ENCODE results near the gene CPD.

Gene CPD

DNA sequence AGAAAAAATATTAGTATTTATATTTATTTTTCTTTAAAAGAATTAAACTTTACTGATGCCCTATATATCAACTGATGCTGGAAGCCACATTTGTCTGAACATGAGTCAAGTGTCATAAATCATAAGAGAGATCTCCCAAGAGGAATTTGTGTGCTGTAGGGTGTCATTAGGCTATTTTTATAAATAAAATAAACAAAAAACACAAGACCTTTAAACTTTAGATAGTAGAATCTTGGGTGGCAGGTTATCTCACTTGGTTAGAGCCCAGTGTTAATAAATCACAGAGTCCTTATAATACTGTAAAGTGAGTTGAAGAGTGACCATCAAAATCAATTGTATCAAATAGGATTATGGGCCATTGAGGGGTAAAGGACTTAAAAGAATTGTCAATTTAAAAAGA lies 21.3 kb upstream of the CPD start:
- DNase-seq, result no peak

DNA sequence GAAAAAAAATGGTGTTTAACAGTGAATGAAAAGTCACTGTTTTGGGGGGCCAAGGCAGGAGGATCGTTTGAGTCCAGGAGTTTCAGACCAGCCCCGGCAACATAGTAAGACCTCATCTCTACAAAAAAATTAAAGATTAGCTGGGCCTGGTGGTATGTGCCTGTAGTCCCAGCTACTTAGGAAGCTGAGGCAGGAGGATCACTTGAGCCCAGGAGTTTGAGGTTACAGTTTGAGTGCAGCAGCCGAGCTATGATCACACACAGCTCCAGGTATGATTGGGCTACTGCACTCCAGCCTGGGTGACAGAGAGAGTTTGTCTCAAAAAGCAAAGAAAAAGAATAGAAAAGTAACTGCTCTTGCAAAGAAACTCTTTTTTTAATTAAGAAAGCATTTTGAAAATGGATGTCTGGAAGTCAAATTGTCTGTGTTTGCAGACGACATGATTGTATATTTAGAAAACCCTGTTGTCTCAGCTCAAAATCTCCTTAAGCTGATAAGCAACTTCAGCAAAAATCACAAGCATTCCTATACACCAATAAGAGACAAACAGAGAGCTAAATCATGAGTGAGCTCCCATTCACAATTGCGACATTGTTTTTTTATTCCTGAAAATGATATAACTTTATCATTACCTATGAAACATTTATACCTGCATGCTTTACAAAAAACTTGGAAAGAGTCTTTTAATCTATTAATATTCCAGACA lies 20.5 kb upstream of the CPD start:
- no peak for DNase-seq

DNA sequence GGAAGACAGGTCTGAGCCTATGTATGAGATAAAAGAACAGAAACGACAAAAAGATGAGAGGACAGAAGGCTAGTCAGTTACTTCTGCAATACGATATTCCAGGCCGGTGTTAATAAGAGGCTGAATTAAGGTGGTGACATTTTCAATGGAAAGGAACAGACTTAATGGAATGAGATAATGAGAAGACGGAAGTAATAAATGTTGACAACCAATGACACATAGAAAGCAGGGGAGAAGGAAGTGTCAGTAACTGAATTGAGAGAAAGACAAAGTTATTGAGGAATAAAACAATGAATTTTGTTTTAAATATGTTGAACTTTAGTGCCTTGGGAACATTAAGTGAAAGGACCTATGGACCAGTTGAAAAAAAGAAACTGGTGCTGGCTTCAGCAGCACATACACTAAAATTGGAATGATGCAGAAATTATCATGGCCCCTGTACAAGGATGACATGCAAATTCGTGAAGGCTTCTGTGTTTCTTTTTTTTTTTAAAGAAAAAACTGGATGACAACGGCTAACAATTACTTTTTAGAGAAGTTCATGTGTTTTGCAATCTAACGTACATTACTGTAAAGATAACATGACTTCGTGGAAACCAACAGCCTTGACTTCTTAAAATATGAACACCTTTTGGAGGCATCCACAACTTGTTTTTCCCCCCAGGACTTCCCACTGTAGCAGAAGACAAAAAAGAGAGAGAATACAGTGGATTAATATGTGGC lies 18.5 kb upstream of the CPD start:
- DNase-seq, result no peak

DNA sequence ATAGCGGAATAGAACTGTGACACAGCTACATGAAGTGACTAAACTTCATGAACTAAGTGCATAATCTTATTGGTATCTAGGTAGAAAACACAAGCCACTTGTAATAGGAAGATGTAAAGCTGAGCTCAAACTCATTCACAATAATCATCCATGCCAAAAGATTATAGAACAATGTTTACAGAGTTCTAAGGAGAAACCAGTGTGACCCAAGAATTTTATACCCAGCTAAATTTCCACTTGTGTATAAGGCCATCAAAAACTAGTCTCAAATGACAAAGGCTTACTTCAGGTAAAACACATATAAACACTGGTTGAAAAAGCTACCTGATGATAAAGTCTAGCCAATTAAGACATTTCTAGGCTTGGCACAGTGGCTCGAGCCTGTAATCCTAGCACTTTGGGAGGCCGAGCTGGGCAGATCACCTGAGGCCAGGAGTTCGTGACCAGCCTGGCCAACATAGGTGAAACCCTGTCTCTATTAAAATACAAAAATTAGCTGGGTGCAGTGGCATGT lies 16.9 kb upstream of the CPD start:
- no peak for DNase-seq

DNA sequence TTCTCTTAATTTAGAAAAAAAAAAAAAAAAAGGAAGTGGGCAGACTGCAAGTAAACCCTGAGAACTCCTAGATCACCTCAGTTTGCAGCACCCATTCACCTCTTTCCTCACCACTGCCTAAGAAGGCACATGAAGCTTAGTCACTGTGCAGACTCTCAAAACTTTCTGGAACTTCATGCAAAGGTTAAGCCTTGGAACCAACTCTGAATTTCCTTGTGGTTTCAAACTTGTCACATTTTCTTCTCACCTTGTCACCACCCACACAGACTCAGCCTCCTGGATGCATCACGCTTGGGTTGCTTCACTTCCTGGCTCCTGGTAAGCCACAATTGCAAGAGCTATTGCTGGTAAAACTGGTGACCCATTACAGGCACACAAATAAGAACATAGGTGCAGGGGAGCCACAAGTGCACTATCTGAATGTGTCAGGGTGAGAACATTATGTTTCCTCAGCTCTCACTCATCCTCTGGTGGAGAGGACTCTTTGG lies 15.0 kb upstream of the CPD start:
- no peak for DNase-seq

DNA sequence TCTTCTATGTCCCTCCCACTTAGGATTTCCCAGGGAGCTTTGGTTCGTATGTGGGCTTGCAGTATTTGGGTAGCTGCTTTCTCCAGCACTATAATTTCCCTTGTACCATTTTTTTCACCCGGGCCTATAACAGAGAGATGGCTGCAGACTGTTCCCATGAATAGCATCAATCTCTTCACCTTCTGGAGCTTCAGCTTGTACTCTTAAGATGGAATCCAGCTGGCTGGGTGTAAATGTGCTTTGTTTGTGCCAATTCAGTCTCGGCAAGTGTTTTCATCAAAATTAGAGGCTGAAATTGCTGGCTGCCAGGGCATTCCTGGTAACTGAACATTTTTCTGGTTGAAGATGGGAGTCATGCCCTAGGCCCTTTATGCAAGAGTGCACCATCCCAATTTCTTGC lies 12.2 kb upstream of the CPD start:
- no peak for DNase-seq

DNA sequence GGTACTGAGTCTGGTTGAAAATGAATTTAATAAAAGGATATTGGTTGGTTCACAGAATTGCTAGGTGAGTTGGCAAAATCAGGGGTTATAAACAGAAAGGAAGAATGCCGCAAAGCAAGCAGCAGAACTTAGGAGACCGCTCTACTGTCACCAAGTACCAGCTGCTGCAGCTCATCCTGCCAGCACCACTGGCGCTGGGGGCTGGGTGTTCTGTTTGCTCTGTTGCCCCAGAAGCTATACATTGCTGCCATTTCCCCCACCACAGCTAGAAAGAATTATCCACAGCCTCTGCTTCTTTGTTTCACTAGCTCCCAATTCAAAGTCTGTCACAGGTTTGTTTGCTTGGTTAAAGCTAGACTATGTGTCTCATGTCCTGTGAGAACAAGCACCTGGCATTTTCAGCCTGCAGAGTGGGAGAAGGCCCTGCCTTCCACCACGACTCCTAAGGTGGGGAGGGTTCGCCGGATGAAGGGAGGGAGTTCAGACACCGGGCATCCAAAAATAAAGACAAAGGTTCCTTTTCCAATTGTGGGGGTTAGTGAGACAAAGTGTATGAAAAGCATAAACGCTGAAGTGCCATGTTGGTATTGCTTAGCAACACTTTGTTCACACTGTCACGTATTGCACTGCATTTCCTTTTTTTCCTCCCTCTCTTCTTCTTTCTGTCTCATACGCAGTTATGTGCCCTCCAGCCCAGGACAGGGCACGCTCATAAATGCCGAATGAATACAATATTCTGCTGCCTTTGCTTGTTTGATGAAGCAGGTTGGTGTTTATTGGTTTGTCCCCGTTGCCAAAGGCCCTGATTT lies 9.6 kb upstream of the CPD start:
- no peak for DNase-seq

DNA sequence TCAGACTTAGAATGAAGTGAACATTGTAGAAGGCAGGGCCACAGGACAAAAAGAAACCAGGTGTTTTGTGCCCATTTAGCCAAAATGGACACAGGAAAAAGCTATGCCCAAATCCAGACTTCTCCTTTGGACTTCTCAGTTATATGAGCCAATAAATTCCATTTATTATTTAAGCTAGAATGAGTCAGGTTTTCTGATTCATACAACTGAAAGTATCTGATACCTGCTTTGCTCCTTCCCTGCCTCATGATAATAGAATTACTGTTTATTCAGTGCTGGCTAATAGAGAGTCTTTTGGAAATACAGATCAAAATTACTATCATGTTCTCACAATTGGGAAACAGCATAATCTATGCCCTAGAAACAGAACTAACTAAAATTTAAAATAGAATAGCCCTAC lies 8.7 kb upstream of the CPD start:
- no peak for DNase-seq

DNA sequence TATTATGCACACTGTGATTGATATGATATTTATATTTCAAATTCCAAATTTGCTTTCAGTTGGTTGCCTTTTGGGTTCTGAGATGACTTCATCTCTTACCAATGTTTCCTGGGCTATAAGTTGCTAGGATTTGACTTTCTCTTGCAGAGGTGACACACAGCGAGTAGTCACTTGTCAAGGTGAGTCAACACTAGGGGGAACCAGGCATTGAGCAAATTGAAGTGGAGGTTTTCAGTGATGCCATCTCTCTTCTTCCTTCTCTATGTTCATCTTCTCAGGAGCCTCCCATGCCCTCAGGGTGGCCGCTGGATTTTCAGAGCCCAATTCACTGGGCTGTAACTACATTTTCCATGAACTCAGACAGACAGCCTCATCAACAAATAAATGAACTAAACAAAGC lies 6.0 kb upstream of the CPD start:
- no peak for DNase-seq

DNA sequence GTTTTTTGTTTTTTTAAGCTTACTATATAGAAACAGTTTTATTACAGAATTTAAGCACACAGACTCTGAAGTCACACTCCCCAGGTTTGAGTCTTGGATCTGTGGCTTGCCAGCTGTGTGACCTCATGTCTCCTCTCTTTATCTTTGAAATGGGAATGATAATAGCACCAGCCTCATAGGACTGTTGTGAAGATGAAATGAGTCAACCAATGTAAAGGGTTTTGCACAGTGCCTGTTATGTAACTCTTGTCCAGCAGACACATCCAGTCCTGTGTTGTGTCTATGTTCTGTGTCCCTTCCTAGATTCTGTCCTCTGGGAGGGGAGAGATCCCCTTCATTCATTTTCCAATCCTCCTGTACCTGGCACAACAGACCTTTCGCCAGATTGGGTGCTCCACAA lies 3.1 kb upstream of the CPD start:
- no peak for DNase-seq

DNA sequence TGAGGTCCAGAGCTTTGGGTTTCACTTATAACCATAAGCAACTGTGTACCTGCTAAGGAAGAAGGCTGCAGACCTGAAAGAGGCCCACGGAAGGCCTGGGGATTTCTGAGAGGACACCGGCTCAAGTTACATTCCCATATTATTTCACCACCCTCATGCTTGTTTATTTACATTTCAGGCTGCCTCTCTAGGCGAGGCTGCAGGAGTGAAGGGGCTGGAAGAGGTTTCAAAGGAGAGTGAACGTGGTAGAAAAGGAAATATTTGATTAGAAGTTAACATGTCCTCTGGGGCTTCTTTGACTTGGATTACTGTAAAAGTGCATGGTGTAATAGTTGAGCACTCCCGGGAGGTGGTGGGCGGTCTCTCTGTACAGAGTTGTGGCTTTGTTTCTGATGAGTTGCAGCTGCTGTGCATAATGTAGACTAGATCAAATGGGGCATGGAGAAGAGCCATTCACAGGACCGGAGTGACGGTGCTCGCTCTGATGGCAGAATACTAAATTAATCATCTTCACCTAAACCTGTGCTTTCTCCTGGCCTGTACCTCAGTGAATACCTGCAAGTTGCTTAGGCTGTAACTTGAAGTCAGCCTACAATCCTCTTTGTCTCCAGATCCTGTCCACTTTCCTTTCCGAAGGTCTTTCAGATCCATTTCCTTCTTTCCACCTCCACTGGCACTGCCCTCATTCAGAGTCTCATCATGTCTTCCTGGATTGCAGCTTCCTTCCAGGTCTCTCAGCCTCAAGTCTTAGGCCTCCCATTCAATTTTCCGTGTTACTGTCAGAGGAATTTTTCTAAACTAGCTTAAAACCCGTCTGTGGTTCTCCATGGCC lies 1.9 kb upstream of the CPD start:
- peak; percentile 99 for DNase-seq

DNA sequence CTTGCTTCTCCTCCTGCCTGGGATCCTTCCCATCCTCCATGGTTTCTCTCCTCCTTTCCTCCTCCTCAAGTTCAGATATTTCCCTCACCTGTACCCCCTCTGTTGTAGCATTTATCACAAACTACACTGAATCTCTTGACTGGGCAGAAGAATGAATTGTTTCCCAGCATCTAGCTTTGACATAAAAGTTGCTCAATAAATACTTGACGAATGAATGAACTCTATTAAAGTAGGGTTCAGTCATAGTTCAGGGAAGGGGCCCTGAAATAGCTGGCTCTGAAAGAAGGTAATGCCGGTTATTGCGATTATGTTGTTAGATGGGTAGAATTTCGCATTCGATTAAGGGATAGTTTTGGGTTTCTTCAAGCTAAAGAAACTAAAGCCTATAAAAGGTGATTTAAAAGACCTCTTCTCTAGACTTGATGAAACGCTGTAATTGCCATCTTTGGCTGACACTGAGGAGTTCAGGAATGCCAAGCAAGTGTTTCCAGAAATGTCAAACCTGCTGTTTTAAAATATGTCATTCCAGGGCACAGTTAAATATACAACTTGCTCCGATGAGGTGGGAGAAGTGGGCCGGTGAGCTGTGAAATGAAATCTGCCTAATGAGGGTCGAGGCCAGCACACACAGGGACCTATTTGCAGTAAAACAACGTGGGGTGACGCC lies 1.0 kb upstream of the CPD start:
- no peak for DNase-seq

DNA sequence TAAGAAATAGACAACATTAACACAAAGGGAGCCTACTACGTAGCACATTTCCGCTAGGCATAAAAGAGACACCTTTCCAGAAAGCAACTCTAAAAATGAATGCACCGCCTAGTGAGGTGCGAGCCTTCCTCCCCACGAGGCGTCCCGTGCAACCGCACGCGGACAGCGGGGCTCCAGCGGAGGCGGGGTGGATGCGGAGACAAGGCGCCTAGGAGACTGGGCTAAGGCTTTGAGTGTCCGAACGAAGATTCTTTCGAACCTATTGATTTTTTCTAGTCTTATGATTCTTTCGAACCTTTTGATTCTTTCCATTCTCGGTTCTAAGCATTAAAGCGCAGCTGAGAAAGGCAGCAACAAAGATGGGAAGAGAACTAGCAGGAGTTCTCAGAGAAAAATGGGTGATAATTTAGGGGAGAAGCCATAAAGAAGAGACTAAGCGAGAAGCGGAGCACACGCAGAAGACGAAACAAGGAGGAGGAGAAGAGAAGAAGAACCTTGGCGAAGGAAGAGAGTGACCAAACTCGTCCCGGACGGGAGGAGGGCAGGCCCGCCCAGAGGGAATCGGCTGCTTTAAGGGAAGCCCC lies 394 bp upstream of the CPD start:
- no peak for DNase-seq

DNA sequence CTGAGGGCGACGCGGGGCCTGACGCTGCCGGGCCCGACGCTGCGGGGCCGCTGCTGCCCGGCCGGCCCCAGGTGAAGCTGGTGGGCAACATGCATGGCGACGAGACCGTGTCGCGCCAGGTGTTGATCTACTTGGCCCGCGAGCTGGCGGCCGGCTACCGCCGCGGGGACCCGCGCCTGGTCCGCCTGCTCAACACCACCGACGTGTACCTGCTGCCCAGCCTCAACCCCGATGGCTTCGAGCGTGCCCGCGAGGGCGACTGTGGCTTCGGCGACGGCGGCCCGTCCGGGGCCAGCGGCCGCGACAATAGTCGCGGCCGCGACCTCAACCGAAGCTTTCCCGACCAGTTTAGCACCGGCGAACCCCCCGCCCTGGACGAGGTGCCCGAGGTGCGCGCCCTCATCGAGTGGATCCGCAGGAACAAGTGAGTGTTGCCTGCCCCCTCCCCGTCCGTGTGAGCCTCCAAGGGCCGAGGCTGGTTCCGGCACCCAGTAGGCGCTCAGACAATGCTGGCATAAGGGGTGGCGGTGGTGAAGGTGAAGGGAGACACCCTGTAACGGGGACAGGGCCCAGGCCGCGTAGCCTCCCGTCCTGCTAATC lies 676 bp downstream of the CPD start:
- DNase-seq, result no peak

DNA sequence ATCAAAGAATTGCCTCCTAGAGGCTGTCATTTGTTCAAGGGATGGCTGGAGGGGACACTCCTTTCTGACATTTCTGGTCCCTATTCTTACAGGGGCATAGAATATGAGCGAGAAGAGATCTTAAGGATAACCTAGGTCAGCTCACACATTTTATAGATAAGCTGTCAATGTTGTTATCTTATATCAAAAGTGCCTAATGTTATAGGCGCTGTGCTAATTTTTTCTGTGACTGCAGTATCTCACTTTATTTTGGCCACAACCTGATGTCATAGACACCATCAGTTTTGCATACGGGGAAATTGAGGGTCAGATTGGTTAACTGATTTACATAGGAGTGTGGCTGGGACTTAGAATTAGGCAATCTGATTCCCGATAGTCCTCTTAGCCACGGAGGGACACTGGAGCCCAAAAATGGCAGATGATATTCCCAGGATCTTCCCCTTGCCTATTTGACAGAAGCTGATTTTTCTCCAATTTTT lies 1.2 kb downstream of the CPD start:
- no peak for DNase-seq

DNA sequence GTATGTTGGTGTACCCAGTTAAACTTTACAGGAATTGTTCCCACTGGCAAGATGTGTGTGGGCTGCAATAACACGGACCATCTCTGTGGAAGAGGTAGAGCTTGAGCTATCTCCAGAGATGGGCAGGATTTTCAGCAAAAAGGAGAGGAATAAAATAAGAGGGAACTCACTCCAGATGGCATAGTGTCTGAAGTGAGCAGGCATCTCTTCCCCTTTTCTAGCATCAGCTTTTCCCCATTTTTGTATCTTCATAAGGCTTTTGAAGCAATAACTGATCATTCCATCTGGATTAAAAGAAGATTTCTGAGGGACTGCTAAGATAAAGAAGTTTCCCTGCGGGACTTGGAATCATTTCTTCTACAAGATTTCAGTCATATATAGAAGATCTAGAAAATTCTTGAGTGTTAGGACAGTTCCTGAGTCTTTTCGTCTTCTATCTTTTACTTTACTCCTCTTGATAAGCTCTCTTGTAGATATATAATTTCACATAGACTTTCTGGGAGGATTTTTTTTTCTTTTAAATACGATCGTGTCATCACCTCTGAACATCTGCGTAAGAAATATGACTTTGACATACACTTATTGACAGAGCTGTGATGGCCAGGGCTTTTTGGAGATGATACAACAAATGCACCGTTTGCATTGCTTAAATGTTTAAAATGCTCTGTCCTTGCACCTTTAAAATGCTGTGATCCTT lies 2.1 kb downstream of the CPD start:
- DNase-seq, result no peak

DNA sequence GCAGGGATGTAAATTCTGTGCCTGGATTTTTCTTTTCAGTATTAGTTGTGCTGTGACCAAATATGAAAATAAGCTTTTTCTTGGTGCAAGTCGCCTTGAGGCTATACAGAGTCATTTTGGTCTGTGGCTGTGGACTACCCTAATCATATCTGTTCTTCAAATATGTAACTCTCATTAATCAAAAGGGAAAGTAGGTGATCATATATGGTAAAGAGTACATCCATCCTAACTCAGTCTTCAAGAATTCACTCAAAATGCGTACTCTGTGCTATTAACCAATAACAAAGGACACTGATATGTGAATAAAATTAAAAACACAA lies 2.6 kb downstream of the CPD start:
- no peak for DNase-seq

DNA sequence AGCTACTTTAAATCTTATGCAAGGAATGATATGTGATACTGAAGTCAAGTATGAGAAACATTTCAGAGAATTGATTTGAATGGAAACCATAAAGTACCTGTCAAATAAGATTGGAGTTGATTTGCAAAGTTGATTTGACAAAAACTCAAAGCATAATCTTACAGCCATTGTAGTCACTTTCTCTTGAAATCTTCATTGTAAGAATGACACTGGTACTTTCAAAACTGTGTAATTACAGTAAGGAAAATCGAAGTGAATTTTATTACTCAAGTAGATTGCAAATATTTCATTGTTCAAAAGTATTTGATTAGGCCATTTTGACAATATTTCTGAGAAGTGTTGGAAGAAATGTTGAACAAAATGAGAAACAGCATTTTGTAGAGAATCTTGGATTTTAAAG lies 3.6 kb downstream of the CPD start:
- no peak for DNase-seq

DNA sequence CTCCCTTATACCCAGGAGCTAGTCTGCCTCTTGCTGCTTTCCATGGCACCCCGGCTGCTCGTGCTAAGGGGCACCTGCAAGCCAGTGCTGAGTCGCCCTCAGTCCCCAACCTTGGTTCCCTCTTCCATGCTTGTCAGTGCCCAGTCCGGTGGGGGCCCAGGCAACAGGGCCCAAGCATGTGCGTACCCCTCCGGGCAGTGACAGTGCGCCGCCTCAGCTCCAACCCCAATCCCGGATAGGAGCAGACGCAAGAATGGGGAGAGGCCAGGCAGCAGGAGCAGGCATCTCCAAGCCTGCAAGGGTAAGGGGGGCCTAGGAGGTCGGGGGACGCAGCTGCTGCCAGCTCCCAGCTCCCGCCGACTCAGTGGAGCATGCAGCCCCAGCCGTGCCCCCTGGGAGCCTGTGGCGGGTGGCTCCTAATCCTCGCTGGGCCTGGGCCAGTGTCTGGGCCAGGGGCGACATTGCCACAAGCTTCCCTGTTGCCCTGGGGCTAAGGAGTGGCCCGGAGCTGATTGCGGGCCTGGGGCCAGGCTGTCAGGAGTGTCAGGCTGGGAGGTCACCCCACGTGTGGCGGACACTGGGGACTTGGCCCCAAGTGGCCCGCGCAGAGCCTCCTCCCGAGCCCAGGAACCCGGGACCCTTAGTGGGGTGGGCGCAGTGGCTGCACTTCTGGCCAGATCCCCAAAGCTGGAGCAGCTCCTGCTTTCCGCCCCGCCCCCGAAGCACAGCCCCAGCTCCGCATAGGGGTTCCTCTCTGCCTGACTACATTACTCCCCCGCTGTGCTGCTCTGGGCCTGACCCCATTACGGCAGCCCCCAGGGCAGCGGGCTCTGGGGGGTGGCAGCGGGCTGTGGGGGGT lies 9.8 kb downstream of the CPD start:
- DNase-seq, result no peak
